ENCODE measurements around the gene SNX9. TPM values are rescaled to one million over a fixed set of nuclear protein-coding genes. Genes with fewer than 3 reads are reported as not detected.

The SNX9 gene
- total and polyA plus RNA-seq, 7 donors = 18.4 to 30.7 (median 26.5) TPM

- Histone ChIP-seq H3K4me1 (peaks cover 52% of the 10 kb centered on the region), H3K27me3 (ENCODE audit: insufficient read depth in 3 of 3, low read length in 2 of 3) (no peaks in the 10 kb centered on the region), H3K36me3 (ENCODE audit: insufficient read depth in 1 of 2, low read depth in 1 of 2) (no peaks in the 10 kb centered on the region), H3K9me3 (no peaks in the 10 kb centered on the region), H3K27ac (no peak overlapping the region), H3K4me3 (no peak overlapping the region)
- no peak for TF ChIP-seq CTCF (IDR thresholded peaks at IDR 0.05)
- WGBS, 3 donors = 65 to 75% (median 74%) methylated on average over 3 of the region's 3 CpGs
- intact Hi-C loops (cut with DNase I) = no loop called here
- ATAC-seq (no peak), DNase-seq (no peak)
Observed at GRCh38 chr6:157832250-157832967, 9.4 kb downstream of the SNX9 start.

DNA sequence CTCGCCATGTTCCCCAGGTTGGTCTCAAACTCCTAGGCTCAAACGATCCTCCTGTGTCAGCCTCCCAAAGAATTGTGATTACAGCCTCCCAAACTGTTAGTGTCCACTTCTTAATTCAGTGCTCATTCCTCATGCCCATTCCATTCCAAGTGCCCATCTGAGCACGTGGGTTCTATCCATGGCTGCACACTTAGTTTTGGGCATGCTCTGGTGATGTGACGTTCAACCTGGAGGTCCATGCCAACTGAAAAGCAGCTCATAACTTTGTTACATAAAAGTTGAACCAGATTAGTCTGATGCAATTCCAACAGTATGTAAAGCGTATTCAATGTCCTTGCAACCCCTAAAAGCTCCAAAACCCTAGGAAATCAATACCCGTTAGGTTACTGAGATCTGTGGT, 11.5 kb downstream of the SNX9 start:
- Histone ChIP-seq H3K9me3 (no peaks in the 10 kb centered on the region), H3K4me3 (no peak overlapping the region), H3K27me3 (ENCODE audit: insufficient read depth in 3 of 3, low read length in 2 of 3) (no peaks in the 10 kb centered on the region), H3K27ac (no peak overlapping the region), H3K36me3 (ENCODE audit: insufficient read depth in 1 of 2, low read depth in 1 of 2) (no peaks in the 10 kb centered on the region), H3K4me1 (peaks cover 65% of the 10 kb centered on the region)
- DNase-seq (no peak), ATAC-seq (no peak)
- intact Hi-C loops (cut with DNase I) = no loop called here
- WGBS, 3 donors = 70 to 82% (median 79%) methylated on average over 6 of the region's 6 CpGs
- no peak for TF ChIP-seq CTCF (IDR thresholded peaks at IDR 0.05)

DNA sequence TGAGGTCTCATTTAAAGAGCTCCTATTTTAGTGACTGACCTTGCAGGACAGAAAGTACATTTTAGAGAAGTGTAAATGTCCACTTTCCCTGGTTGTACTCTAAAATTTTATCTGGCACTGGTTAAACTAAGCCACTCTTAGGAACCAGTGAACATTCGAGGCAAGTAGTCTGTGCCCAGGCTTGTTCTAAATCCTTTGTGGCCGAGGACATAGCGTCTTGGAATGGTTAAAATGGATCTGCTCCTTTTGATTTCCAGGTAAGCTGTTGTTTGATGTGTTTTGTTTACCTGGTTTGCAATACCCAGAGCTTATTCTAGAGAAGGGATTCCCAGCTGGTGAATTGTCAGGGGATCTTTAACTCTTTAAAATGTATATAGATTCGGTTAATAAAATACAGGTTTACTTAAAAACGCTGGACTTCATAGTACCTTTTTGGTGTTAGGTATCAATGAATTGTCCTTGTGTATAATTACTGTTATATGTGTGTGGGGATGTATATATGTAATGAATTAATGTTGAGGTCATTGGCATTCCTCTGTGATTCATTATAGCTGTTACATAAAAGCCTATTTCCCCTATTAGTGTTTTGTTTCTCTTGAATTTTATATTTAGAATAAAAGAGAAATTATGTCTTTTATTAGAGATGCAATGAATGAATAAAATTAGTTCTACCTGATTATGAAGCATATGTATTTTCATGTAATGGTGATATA, 15.8 kb downstream of the SNX9 start:
- no peaks in the 10 kb centered on the region for H3K27me3 ChIP-seq (ENCODE audit: insufficient read depth in 3 of 3, low read length in 2 of 3)

GRCh38 chr6:157839606-157840005, 16.6 kb downstream of the SNX9 start:
- ATAC-seq = no peak

More for the DNA sequence above, 15.8 kb downstream of the SNX9 start:
- DNase-seq = no peak
- H3K9me3 ChIP-seq = no peaks in the 10 kb centered on the region
- WGBS, 3 donors = 61 to 82% (median 63%) methylated on average over 5 of the region's 5 CpGs
- peaks cover 66% of the 10 kb centered on the region for H3K4me1 ChIP-seq
- H3K36me3 ChIP-seq (ENCODE audit: insufficient read depth in 1 of 2, low read depth in 1 of 2) = no peaks in the 10 kb centered on the region
- intact Hi-C loops (cut with DNase I) = no loop called here
- no peak for ATAC-seq
- H3K4me3 ChIP-seq = no peak overlapping the region
- no peak overlapping the region for H3K27ac ChIP-seq
- TF ChIP-seq CTCF (IDR thresholded peaks at IDR 0.05) = no peak

More at GRCh38 chr6:157839606-157840005, 16.6 kb downstream of the SNX9 start:
- H3K27ac ChIP-seq = no peak overlapping the region
- H3K36me3 ChIP-seq (ENCODE audit: insufficient read depth in 1 of 2, low read depth in 1 of 2) = no peaks in the 10 kb centered on the region
- H3K27me3 ChIP-seq (ENCODE audit: insufficient read depth in 3 of 3, low read length in 2 of 3) = no peaks in the 10 kb centered on the region
- no peaks in the 10 kb centered on the region for H3K9me3 ChIP-seq
- 96 to 97% (median 97%) methylated on average over 5 of the region's 5 CpGs for WGBS, 3 donors
- no peak for DNase-seq
- no peak overlapping the region for H3K4me3 ChIP-seq
- intact Hi-C loops (cut with DNase I) = no loop called here
- TF ChIP-seq CTCF (IDR thresholded peaks at IDR 0.05) = no peak
- H3K4me1 ChIP-seq = peaks cover 60% of the 10 kb centered on the region

All from psoas muscle (tissue), 8 donors.